Measurements from ENCODE around the gene GTF3C4.

Gene GTF3C4

DNA sequence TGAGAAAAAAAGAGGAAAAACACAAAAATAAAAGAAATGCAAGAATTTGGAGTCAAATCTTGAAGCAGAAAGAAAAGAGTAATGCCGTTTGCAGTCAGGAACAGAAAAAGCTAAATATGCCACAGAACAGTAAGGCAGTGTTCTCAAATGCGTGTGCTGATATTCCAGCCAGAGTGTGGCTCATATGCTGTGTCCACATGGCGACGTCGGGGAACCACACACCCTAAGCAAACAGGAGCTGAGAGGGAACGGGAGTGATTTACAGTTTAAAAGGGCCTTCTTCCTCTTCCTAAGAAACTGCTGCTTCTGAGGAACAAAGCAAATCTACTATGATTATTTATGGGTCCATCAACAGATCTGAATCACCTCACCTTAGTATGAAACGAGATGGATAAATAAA lies 43.2 kb upstream of the GTF3C4 start:
- no peaks in the 10 kb centered on the region for H3K27me3 ChIP-seq (ENCODE audit: insufficient read depth, low read length)
- no peaks in the 10 kb centered on the region for H3K4me1 ChIP-seq (ENCODE audit: insufficient read depth, low read length, severe bottlenecking)
- no peak overlapping the region for H3K27ac ChIP-seq (ENCODE audit: low read depth, low read length, poor library complexity, severe bottlenecking)
- H3K4me3 ChIP-seq (ENCODE audit: low read depth, low read length, poor library complexity, severe bottlenecking) = no peak overlapping the region
- H3K79me2 ChIP-seq (ENCODE audit: insufficient read depth, low read length) = no peaks in the 10 kb centered on the region
- no peak for TF ChIP-seq EZH2 (IDR thresholded peaks at IDR 0.05; ENCODE audit: borderline replicate concordance, low read length)
- H3K9ac ChIP-seq (ENCODE audit: low read length) = no peak overlapping the region
- no peaks in the 10 kb centered on the region for H3F3A ChIP-seq (ENCODE audit: insufficient read depth, low read length)
- no peaks in the 10 kb centered on the region for H3K9me2 ChIP-seq (ENCODE audit: low read depth, low read length)
- H2AFZ ChIP-seq (ENCODE audit: low read length) = no peak overlapping the region
- no peaks in the 10 kb centered on the region for H3K9me3 ChIP-seq (ENCODE audit: low read length)
- H3K36me3 ChIP-seq (ENCODE audit: insufficient read depth, low read length) = peaks cover 82% of the 10 kb centered on the region
- no peaks in the 10 kb centered on the region for H4K20me1 ChIP-seq (ENCODE audit: insufficient read depth, low read length)
- no peak overlapping the region for H3K4me2 ChIP-seq (ENCODE audit: low read length)

DNA sequence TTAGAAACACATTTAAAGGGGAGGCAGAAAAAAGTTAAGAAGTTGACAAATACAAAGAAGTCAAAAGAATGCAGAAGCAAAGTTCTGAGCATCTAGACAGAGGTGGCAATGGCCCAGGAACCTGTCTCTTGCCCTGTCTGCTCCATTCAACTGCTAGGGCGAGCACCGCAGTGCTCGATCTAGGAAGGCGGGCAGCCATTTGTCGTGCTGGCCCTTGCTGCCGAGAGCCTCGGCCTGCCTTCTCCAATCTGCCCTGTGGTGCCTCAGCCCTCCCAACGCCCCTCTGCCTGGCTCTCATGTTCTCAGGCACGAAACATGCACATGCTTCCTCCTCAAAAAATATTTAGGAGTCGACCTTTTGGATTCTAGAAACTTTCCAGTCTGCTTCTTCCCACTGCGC lies 42.7 kb upstream of the GTF3C4 start:
- H3K4me2 ChIP-seq (ENCODE audit: low read length) = no peak overlapping the region
- no peak overlapping the region for H2AFZ ChIP-seq (ENCODE audit: low read length)
- H3K9ac ChIP-seq (ENCODE audit: low read length) = no peak overlapping the region
- no peak overlapping the region for H3K4me3 ChIP-seq (ENCODE audit: low read depth, low read length, poor library complexity, severe bottlenecking)
- H3K27ac ChIP-seq (ENCODE audit: low read depth, low read length, poor library complexity, severe bottlenecking) = no peak overlapping the region
- peaks cover 83% of the 10 kb centered on the region for H3K36me3 ChIP-seq (ENCODE audit: insufficient read depth, low read length)
- H4K20me1 ChIP-seq (ENCODE audit: insufficient read depth, low read length) = no peaks in the 10 kb centered on the region
- no peaks in the 10 kb centered on the region for H3K9me3 ChIP-seq (ENCODE audit: low read length)
- no peak for TF ChIP-seq EZH2 (IDR thresholded peaks at IDR 0.05; ENCODE audit: borderline replicate concordance, low read length)
- TF ChIP-seq, protein P1, sequence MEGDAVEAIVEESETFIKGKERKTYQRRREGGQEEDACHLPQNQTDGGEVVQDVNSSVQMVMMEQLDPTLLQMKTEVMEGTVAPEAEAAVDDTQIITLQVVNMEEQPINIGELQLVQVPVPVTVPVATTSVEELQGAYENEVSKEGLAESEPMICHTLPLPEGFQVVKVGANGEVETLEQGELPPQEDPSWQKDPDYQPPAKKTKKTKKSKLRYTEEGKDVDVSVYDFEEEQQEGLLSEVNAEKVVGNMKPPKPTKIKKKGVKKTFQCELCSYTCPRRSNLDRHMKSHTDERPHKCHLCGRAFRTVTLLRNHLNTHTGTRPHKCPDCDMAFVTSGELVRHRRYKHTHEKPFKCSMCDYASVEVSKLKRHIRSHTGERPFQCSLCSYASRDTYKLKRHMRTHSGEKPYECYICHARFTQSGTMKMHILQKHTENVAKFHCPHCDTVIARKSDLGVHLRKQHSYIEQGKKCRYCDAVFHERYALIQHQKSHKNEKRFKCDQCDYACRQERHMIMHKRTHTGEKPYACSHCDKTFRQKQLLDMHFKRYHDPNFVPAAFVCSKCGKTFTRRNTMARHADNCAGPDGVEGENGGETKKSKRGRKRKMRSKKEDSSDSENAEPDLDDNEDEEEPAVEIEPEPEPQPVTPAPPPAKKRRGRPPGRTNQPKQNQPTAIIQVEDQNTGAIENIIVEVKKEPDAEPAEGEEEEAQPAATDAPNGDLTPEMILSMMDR (IDR thresholded peaks at IDR 0.05; ENCODE audit: low read length) = no peak
- no peaks in the 10 kb centered on the region for H3K9me2 ChIP-seq (ENCODE audit: low read depth, low read length)
- no peaks in the 10 kb centered on the region for H3K79me2 ChIP-seq (ENCODE audit: insufficient read depth, low read length)
- no peaks in the 10 kb centered on the region for H3K27me3 ChIP-seq (ENCODE audit: insufficient read depth, low read length)
- no peaks in the 10 kb centered on the region for H3F3A ChIP-seq (ENCODE audit: insufficient read depth, low read length)
- no peaks in the 10 kb centered on the region for H3K4me1 ChIP-seq (ENCODE audit: insufficient read depth, low read length, severe bottlenecking)

DNA sequence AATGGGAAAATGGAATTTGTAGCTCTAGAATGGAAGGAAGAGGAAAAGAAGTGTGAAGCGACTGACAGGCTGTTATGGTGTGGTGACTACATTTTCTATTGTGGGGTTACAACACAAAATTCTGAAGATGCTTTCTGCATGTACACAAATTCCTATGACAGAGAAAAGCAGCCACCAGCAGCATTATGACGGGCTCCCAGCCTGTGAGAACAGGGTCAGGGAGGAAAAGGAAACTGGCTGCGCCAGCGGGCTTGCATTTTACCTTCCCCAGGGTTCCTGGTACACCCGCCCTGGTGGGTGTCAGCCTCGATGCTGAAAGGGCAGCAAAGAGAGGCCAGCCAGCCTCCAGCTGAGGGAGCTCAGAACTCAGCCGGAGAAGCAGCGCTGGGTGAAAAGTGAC lies 41.5 kb upstream of the GTF3C4 start:
- Histone ChIP-seq H3K9me3 (ENCODE audit: low read length) (no peaks in the 10 kb centered on the region), H3F3A (ENCODE audit: insufficient read depth, low read length) (no peaks in the 10 kb centered on the region), H3K36me3 (ENCODE audit: insufficient read depth, low read length) (peaks cover 89% of the 10 kb centered on the region), H3K4me3 (ENCODE audit: low read depth, low read length, poor library complexity, severe bottlenecking) (no peak overlapping the region), H3K4me2 (ENCODE audit: low read length) (no peak overlapping the region), H3K9me2 (ENCODE audit: low read depth, low read length) (no peaks in the 10 kb centered on the region), H3K79me2 (ENCODE audit: insufficient read depth, low read length) (no peaks in the 10 kb centered on the region), H3K9ac (ENCODE audit: low read length) (no peak overlapping the region), H2AFZ (ENCODE audit: low read length) (no peak overlapping the region), H3K4me1 (ENCODE audit: insufficient read depth, low read length, severe bottlenecking) (no peaks in the 10 kb centered on the region), H3K27ac (ENCODE audit: low read depth, low read length, poor library complexity, severe bottlenecking) (no peak overlapping the region), H3K27me3 (ENCODE audit: insufficient read depth, low read length) (no peaks in the 10 kb centered on the region), H4K20me1 (ENCODE audit: insufficient read depth, low read length) (no peaks in the 10 kb centered on the region)
- TF ChIP-seq EZH2 (IDR thresholded peaks at IDR 0.05; ENCODE audit: borderline replicate concordance, low read length) = no peak
- TF ChIP-seq, protein P1 (IDR thresholded peaks at IDR 0.05; ENCODE audit: low read length) = no peak

DNA sequence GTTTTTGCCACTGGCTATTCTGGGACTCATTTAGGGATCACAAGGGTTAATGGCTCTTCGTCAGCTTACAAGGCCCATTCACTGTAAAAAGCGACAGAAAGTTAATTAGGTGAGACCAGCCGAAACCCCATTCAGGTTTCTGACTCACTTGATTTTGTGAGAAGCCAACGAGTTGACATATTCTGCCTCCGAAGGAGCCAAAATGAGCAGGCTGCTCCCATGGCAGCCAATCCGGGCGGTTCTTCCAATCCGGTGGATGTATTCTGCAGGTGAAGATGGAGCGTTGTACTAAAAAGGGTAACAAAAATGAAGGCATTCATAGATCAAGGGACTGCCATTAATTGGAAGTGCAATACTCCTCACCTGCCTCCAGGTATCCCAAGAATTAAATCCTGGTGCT lies 40.1 kb upstream of the GTF3C4 start:
- Histone ChIP-seq H3K4me2 (ENCODE audit: low read length) (no peak overlapping the region), H2AFZ (ENCODE audit: low read length) (no peak overlapping the region), H3K27ac (ENCODE audit: low read depth, low read length, poor library complexity, severe bottlenecking) (no peak overlapping the region), H3K9me2 (ENCODE audit: low read depth, low read length) (no peaks in the 10 kb centered on the region), H3K79me2 (ENCODE audit: insufficient read depth, low read length) (no peaks in the 10 kb centered on the region), H3F3A (ENCODE audit: insufficient read depth, low read length) (no peaks in the 10 kb centered on the region), H3K4me1 (ENCODE audit: insufficient read depth, low read length, severe bottlenecking) (no peaks in the 10 kb centered on the region), H3K4me3 (ENCODE audit: low read depth, low read length, poor library complexity, severe bottlenecking) (no peak overlapping the region), H3K9me3 (ENCODE audit: low read length) (no peaks in the 10 kb centered on the region), H3K9ac (ENCODE audit: low read length) (no peak overlapping the region), H4K20me1 (ENCODE audit: insufficient read depth, low read length) (no peaks in the 10 kb centered on the region), H3K36me3 (ENCODE audit: insufficient read depth, low read length) (peaks cover 79% of the 10 kb centered on the region), H3K27me3 (ENCODE audit: insufficient read depth, low read length) (no peaks in the 10 kb centered on the region)
- TF ChIP-seq, protein P1 (IDR thresholded peaks at IDR 0.05; ENCODE audit: low read length) = no peak
- no peak for TF ChIP-seq EZH2 (IDR thresholded peaks at IDR 0.05; ENCODE audit: borderline replicate concordance, low read length)

All from OCI-LY1 (cell line).